Thyroid gland (tissue), 4 donors: ENCODE data around the gene PRKCI.

Source experiments
- POLR2A ChIP-seq, 2 donors: fragments of 450-650 bp; IDR thresholded peaks; one replicate each; pipeline ENCODE4 v1.6.1; 2017; ENCODE audit warnings: antibody characterized with exemption in 2 of 2, mild to moderate bottlenecking in 2 of 2, moderate library complexity in 1 of 2
- TF ChIP-seq, protein P1 (sequence below), 6 experiments: fragments of 200-600 bp in 3 of 6; fragments of 450-650 bp in 3 of 6; sonication (generic) in 3 of 6; IDR thresholded peaks; one replicate each; pipeline ENCODE4 v1.5.1; 2016 to 2019; ENCODE audit warnings: antibody characterized with exemption in 6 of 6, mild to moderate bottlenecking in 2 of 6, inconsistent platforms in 1 of 6, moderate library complexity in 1 of 6

DNA sequence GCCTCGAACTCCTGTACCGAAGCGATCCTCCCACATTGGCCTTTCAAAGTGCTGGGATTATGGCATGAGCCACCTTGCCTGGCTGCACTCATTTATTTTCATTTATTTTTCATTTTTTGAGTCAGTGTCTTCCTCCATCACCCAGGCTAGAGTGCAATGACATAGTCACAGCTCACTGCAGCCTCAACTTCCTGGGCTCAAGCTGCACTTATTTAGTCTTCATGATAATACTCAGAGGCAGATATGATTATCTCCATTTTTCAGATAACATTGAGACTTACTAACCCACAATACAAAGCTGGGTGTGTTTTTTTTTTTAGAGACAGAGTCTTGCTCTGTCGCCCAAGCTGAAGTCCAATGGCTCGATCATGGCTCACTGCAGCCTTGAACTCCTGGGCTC is 10.0 kb downstream of the PRKCI start:
- no peak for TF ChIP-seq POLR2A (IDR thresholded peaks at IDR 0.05)
- TF ChIP-seq, protein P1, sequence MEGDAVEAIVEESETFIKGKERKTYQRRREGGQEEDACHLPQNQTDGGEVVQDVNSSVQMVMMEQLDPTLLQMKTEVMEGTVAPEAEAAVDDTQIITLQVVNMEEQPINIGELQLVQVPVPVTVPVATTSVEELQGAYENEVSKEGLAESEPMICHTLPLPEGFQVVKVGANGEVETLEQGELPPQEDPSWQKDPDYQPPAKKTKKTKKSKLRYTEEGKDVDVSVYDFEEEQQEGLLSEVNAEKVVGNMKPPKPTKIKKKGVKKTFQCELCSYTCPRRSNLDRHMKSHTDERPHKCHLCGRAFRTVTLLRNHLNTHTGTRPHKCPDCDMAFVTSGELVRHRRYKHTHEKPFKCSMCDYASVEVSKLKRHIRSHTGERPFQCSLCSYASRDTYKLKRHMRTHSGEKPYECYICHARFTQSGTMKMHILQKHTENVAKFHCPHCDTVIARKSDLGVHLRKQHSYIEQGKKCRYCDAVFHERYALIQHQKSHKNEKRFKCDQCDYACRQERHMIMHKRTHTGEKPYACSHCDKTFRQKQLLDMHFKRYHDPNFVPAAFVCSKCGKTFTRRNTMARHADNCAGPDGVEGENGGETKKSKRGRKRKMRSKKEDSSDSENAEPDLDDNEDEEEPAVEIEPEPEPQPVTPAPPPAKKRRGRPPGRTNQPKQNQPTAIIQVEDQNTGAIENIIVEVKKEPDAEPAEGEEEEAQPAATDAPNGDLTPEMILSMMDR (IDR thresholded peaks at IDR 0.05) = no peak
